Testis (tissue), 2 donors: ENCODE results near the gene SH2D3C.

Experiments used
- POLR2A ChIP-seq: fragments of 450-650 bp; IDR thresholded peaks from one replicate; pipeline ENCODE4 v1.6.1; 2017; ENCODE audit warnings: antibody characterized with exemption, mild to moderate bottlenecking, moderate library complexity
- TF ChIP-seq, protein P1 (sequence below), 3 experiments: fragments of 450-650 bp in 2 of 3; fragments of 200-600 bp in 1 of 3; sonication (generic) in 1 of 3; IDR thresholded peaks; one replicate each; pipeline ENCODE4 v1.5.1; 2016 to 2019; ENCODE audit warnings: antibody characterized with exemption in 3 of 3, mild to moderate bottlenecking in 2 of 3, moderate library complexity in 1 of 3

DNA sequence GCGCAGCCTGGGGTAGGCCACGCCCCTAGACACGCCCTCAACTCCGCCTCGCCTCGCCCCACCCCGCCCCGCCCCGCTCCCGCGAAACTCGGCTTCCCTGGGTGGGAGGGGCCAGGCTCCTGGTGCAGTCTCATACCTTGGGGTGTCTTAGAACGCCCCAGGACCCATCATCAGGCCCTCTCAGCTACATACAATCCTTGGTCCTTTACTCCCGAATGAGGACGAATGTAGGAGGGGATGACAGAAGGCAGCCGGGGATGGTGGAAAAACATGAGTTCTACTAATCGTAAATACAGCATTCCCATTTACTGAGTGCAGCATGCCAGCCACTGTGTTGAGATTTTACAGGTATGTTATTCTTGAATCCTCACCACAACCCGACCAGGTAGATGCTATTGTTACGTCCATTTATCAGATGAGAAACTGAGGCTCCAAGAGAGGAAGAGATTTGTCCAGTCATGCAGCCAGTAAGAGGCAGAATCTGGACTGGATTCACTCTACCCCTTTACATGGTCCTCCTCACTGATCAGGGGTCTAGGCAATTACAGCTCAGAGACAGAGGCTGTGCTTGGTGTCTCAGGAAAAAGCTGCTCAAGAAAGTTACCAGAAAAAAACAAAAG, 6.8 kb downstream of the SH2D3C start:
- TF ChIP-seq POLR2A: no peak
- TF ChIP-seq, protein P1, sequence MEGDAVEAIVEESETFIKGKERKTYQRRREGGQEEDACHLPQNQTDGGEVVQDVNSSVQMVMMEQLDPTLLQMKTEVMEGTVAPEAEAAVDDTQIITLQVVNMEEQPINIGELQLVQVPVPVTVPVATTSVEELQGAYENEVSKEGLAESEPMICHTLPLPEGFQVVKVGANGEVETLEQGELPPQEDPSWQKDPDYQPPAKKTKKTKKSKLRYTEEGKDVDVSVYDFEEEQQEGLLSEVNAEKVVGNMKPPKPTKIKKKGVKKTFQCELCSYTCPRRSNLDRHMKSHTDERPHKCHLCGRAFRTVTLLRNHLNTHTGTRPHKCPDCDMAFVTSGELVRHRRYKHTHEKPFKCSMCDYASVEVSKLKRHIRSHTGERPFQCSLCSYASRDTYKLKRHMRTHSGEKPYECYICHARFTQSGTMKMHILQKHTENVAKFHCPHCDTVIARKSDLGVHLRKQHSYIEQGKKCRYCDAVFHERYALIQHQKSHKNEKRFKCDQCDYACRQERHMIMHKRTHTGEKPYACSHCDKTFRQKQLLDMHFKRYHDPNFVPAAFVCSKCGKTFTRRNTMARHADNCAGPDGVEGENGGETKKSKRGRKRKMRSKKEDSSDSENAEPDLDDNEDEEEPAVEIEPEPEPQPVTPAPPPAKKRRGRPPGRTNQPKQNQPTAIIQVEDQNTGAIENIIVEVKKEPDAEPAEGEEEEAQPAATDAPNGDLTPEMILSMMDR (IDR thresholded peaks at IDR 0.05): no peak
